Measurements from ENCODE around the gene PRKAR1A.

DNA sequence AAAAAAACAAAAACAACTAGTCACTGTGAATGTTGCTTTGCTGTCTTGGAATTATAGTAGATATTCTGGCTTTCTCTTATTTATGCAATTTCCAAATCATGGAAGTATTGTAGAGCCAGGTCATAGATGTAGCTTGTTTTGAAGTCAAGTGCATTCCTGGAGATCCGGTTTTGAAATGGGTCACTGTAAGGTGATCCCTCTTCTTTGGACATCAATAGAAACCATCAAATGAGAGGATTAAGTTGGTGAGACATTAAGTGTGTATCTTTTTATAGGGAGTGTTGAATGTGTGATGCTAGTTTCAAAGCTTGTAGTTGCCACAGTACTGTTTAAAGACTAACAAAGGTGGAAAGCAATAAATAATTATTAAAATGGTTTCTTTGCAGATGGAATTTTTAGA lies 4.5 kb downstream of the PRKAR1A start:
- TF ChIP-seq GATA2 (IDR thresholded peaks at IDR 0.05; ENCODE audit: low read depth, low read length) (no peak), GATA3 (IDR thresholded peaks at IDR 0.05; ENCODE audit: low read depth, low read length) (no peak)
